ENCODE measurements around the gene CLCN4. TPM values are rescaled to one million over a fixed set of nuclear protein-coding genes. Genes with fewer than 3 reads are reported as not detected.

Gene CLCN4
- total and polyA plus RNA-seq, 8 donors, result 4.4 to 11.8 (median 5.9) TPM

- intact Hi-C loops (cut with DNase I), result no loop called here
- Histone ChIP-seq H3K27me3 (no peaks in the 10 kb centered on the region), H3K27ac (no peak overlapping the region), H3K9me3 (no peaks in the 10 kb centered on the region), H3K36me3 (no peaks in the 10 kb centered on the region), H3K4me3 (no peak overlapping the region), H3K4me1 (no peaks in the 10 kb centered on the region)
- ATAC-seq (no peak), DNase-seq (no peak)
- no peak for TF ChIP-seq CTCF (IDR thresholded peaks at IDR 0.05)
These were observed 125.7 kb downstream of the CLCN4 start for GRCh38 chrX:10282490-10282889.

GRCh38 chrX:10286195-10286594, 129.4 kb downstream of the CLCN4 start:
- DNase-seq (no peak), ATAC-seq (no peak)
- Histone ChIP-seq H3K4me3 (no peak overlapping the region), H3K27me3 (no peaks in the 10 kb centered on the region), H3K36me3 (no peaks in the 10 kb centered on the region), H3K9me3 (no peaks in the 10 kb centered on the region), H3K27ac (no peak overlapping the region), H3K4me1 (no peaks in the 10 kb centered on the region)
- no peak for TF ChIP-seq CTCF (IDR thresholded peaks at IDR 0.05)
- intact Hi-C loops (cut with DNase I), result no loop called here

Other genes with a start within 250 kb of the CLCN4 start
- gene CLDN34, start 189.6 kb upstream of the CLCN4 start, total RNA-seq, result under 1 TPM in 1 of 2 donors, not detected in 1; 0.41 TPM
- under 1 TPM in 4 of 6 donors, not detected in 2; 0.17 to 0.28 (median 0.20) TPM for gene CLDN34, start 189.6 kb upstream of the CLCN4 start, polyA plus RNA-seq (ENCODE audit: insufficient read length in 6 of 6)

Measured in left lung (tissue), 10 donors.